ENCODE results near the gene FSCB. TPM values are rescaled to one million over a fixed set of nuclear protein-coding genes. Genes with fewer than 3 reads are reported as not detected.
"Not testable (repeated sequence)": the region's sequence is repeated elsewhere in the genome, so short reads cannot be mapped to it uniquely, and the experiment has no call there.

Gene FSCB, protein sequence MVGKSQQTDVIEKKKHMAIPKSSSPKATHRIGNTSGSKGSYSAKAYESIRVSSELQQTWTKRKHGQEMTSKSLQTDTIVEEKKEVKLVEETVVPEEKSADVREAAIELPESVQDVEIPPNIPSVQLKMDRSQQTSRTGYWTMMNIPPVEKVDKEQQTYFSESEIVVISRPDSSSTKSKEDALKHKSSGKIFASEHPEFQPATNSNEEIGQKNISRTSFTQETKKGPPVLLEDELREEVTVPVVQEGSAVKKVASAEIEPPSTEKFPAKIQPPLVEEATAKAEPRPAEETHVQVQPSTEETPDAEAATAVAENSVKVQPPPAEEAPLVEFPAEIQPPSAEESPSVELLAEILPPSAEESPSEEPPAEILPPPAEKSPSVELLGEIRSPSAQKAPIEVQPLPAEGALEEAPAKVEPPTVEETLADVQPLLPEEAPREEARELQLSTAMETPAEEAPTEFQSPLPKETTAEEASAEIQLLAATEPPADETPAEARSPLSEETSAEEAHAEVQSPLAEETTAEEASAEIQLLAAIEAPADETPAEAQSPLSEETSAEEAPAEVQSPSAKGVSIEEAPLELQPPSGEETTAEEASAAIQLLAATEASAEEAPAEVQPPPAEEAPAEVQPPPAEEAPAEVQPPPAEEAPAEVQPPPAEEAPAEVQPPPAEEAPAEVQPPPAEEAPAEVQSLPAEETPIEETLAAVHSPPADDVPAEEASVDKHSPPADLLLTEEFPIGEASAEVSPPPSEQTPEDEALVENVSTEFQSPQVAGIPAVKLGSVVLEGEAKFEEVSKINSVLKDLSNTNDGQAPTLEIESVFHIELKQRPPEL
- total RNA-seq, result not detected

GRCh38 chr14:44507183-44507582 lies at the start of gene FSCB:
TSS of gene FSCB (minus strand) at chr14:44507283. CDS start at chr14:44506987, 296 bp downstream.
- ATAC-seq, result no peak

- ATAC-seq, result no peak
These were observed 24.6 kb upstream of the FSCB start for GRCh38 chr14:44531658-44532057.

DNA sequence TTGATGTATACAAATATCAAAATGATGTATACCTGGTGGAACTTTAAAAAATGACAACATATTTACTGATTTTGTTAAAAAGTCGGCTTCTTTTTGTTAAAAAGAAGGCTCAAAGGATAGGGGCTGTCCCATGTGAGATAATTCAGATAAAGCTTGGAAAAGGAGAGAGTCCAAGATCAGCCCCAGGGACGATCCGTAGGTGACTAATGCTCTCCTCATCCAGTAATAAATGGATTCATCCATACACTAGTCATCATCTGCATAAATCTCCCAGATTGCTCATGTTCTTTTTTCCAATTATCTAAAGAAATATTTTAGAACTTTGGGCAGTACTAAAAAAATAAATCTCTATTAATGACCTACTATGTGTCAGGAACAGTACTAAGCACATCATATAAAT lies 23.4 kb upstream of the FSCB start:
- ATAC-seq, result no peak

DNA sequence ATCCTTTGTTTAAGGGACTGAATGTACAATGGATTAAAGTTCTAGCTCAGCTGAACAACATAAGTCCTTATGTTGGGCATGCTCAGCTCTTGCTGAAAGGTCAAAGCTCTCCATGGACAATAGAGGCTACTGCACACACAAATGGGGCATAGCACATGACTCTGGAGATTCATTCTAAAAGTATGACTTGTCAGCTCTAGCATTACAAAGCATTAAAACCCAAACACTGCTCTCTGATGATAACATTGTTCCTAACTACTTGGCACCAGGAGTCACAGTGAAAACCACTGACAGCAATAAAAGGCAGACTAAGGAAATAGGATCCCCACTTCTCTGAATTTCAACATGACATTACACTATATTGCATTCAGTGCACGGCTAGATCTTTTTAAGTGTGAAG lies 21.9 kb upstream of the FSCB start:
- no peak for ATAC-seq

GRCh38 chr14:44528180-44528579 lies 21.1 kb upstream of the FSCB start:
- ATAC-seq, result no peak

GRCh38 chr14:44525237-44525636 lies 18.2 kb upstream of the FSCB start:
- no peak for ATAC-seq

GRCh38 chr14:44515668-44516067 lies 8.6 kb upstream of the FSCB start:
- not testable (repeated sequence) for ATAC-seq

DNA sequence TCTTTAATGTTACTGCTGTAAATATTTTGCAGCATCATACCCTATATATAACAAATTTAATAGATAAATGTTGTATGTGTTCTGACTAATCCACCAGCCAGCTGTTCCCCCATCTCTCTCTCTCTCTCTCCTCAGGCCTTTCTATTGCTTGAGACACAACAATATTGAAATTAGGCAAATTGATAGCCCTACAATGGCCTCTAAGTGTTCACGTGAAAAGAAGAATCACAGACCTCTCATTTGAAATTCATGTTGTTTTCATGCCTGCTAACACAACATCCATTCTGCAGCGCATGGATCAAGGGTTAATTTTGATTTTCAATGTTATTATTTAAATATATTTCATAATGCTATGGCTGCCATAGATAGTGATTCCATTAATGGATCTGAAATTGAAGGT lies 1.8 kb upstream of the FSCB start:
- ATAC-seq, result no peak

DNA sequence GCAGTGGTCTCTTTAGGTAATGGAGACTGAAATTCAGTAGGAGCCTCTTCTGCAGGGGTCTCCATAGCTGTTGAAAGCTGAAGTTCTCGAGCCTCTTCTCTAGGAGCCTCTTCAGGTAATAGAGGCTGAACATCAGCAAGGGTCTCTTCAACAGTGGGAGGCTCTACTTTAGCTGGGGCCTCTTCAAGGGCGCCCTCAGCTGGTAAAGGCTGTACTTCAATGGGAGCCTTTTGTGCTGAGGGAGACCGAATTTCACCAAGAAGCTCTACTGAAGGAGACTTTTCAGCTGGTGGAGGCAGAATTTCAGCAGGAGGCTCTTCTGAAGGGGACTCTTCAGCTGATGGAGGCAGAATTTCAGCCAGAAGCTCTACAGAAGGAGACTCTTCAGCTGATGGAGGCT lies 1.5 kb downstream of the FSCB start:
- no peak for ATAC-seq

- ATAC-seq, result no peak
These were observed 9.9 kb downstream of the FSCB start for GRCh38 chr14:44497148-44497547.

DNA sequence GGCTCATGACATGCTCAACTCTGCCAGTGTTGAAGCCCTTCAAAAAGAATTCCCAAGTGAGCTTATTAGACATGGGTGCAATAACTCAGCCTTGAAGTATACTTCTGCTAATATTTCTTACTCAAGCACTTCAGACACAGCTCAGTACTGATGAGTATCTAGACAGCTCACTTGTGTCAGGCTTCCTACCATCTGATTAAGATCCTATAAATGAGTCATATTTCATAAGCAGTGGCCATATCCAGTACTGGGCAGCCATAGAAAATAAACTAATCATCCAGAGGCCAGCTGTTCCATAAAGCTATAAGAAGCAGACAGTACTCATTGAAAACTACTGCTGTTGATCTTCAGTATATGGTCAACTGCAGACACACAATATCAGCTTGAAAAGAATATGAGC lies 12.9 kb downstream of the FSCB start:
- no peak for ATAC-seq

GRCh38 chr14:44490966-44491365 lies 16.1 kb downstream of the FSCB start:
- ATAC-seq, result no peak

GRCh38 chr14:44477953-44478352 lies 29.1 kb downstream of the FSCB start:
- no peak for ATAC-seq

- ATAC-seq, result no peak
These were observed 38.3 kb downstream of the FSCB start for GRCh38 chr14:44468771-44469170.

- ATAC-seq, result no peak
These were observed 43.6 kb downstream of the FSCB start for GRCh38 chr14:44463356-44464004.

DNA sequence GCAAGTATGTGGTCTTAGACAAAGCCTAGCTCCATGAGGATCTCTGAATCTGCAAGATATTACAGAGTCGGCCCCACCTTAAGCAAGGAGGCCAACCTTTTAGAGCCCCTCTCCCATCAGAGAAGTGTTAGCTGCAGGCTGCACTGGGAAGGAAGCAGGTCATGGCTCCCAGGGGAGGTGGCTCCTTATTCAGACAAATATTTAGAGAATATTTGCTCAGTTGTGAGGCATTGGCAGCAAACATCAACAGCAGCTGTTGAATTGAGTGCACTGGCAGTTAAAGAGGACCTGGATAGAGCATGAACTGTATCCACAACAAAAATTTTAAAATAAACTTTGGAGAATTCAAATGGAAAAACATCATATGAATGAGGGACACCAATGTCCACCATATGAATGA lies 44.7 kb downstream of the FSCB start:
- no peak for ATAC-seq

GRCh38 chr14:44461811-44462210 lies 45.3 kb downstream of the FSCB start:
- ATAC-seq, result no peak

Measured in esophagus mucosa (tissue), 1 donor.